Astrocyte (in vitro differentiated cells and primary cell): ENCODE data around the gene CEACAM1.

Experiments
- CTCF ChIP-seq: IDR thresholded peaks from 2 replicates; pipeline ENCODE4 v1.5.1; 2011; ENCODE audit warnings: low read depth, mild to moderate bottlenecking, inconsistent platforms, low read length, moderate library complexity; ENCODE audit not compliant: insufficient read depth
- EZH2 ChIP-seq: IDR thresholded peaks from 2 replicates; pipeline ENCODE4 v1.6.1; 2012; ENCODE audit warnings: mild to moderate bottlenecking, low read length, inconsistent platforms; ENCODE audit not compliant: insufficient read depth

GRCh38 chr19:42511340-42511739 lies 16.9 kb downstream of the CEACAM1 start:
- no peak for TF ChIP-seq CTCF
- TF ChIP-seq EZH2 = no peak
